Erythroblast (primary cell): ENCODE results near the gene SCARB2.

Experiments used
- GATA1 ChIP-seq: IDR thresholded peaks from 2 replicates; pipeline ENCODE4 v1.6.1; 2011; ENCODE audit warnings: low read depth, mild to moderate bottlenecking, control low read depth, low read length, moderate library complexity
- POLR2A ChIP-seq: IDR thresholded peaks from 2 replicates; pipeline ENCODE4 v1.6.1; 2011; ENCODE audit warnings: mild to moderate bottlenecking, low read length

DNA sequence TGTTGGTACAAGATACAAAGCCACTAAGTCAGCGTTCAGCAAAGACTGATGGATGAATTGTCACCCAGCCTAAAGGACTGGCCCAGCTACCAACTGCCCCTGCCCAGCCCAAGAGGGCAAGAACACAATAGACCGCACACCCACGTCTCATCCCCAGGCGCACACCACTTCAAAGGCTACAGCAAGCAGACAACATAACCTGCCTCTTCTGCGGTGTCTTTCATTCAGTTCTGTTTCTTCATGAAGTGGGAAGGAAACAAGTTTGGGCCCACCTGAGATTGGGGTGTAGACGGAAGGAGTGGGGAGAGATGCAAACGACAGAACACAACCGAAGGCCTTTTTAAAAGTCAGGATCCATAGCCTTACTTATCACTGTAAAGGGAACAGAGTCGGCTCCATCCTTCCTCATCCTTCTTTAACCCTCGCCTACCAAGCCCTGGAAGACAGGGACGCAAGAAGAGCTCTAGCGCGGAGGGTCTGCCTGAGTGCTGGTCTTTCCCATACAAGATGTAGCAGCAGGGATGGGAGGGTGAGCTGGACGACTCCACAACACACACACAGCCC is 691 bp downstream of the SCARB2 start:
- TF ChIP-seq POLR2A (no peak), GATA1 (no peak)
